Measurements from ENCODE around the gene AJM1.
"Not testable (repeated sequence)": the region's sequence is repeated elsewhere in the genome, so short reads cannot be mapped to it uniquely, and the experiment has no call there.

The AJM1 gene

GRCh38 chr9:136855461-136856078 lies 13.3 kb downstream of the AJM1 start:
- no peak for DNase-seq (ENCODE audit: low read depth, low spot score)

- no peak for DNase-seq (ENCODE audit: low read depth, low spot score)
Observed at GRCh38 chr9:136856079-136856476, 13.8 kb downstream of the AJM1 start.

- DNase-seq (ENCODE audit: low read depth, low spot score): no peak
Observed at GRCh38 chr9:136856541-136857141, 14.4 kb downstream of the AJM1 start.

- DNase-seq (ENCODE audit: low read depth, low spot score): peak; percentile 10
Observed at GRCh38 chr9:136857166-136857565, 14.9 kb downstream of the AJM1 start.

- DNase-seq (ENCODE audit: low read depth, low spot score): no peak
Observed at GRCh38 chr9:136857581-136858412, 15.5 kb downstream of the AJM1 start.

GRCh38 chr9:136858452-136858843 lies 16.2 kb downstream of the AJM1 start:
- no peak for DNase-seq (ENCODE audit: low read depth, low spot score)

- DNase-seq (ENCODE audit: low read depth, low spot score): no peak
Observed at GRCh38 chr9:136858844-136859757, 16.8 kb downstream of the AJM1 start.

- DNase-seq (ENCODE audit: low read depth, low spot score): no peak
Observed at GRCh38 chr9:136860529-136860928, 18.3 kb downstream of the AJM1 start.

- no peak for DNase-seq (ENCODE audit: low read depth, low spot score)
Observed at GRCh38 chr9:136860933-136861873, 18.9 kb downstream of the AJM1 start.

- no peak for DNase-seq (ENCODE audit: low read depth, low spot score)
Observed at GRCh38 chr9:136861874-136862457, 19.7 kb downstream of the AJM1 start.

GRCh38 chr9:136862849-136863622 lies 20.8 kb downstream of the AJM1 start:
- DNase-seq (ENCODE audit: low read depth, low spot score): no peak

GRCh38 chr9:136863623-136864273 lies 21.5 kb downstream of the AJM1 start:
- no peak for DNase-seq (ENCODE audit: low read depth, low spot score)

- no peak for DNase-seq (ENCODE audit: low read depth, low spot score)
Observed at GRCh38 chr9:136865041-136865767, 22.9 kb downstream of the AJM1 start.

- DNase-seq (ENCODE audit: low read depth, low spot score): no peak
Observed at GRCh38 chr9:136865768-136866103, 23.5 kb downstream of the AJM1 start.

- DNase-seq (ENCODE audit: low read depth, low spot score): not testable (repeated sequence)
Observed at GRCh38 chr9:136866898-136867421, 24.7 kb downstream of the AJM1 start.

GRCh38 chr9:136867480-136867879 lies 25.2 kb downstream of the AJM1 start:
- no peak for DNase-seq (ENCODE audit: low read depth, low spot score)

- no peak for DNase-seq (ENCODE audit: low read depth, low spot score)
Observed at GRCh38 chr9:136867917-136868316, 25.6 kb downstream of the AJM1 start.

GRCh38 chr9:136868644-136869043 lies 26.4 kb downstream of the AJM1 start:
- DNase-seq (ENCODE audit: low read depth, low spot score): no peak
